ENCODE data around the gene ATN1.
"Not testable (repeated sequence)": the region's sequence is repeated elsewhere in the genome, so short reads cannot be mapped to it uniquely, and the experiment has no call there.

The ATN1 gene

GRCh38 chr12:6927379-6928021, at the start of gene ATN1:
Gene ATN1 (plus strand): TSS chr12:6927959. CDS start chr12:6934002, 6,043 bp downstream.
- peak in 1 of 2 donors; percentile 40 for DNase-seq (ENCODE audit: low read depth in 1 of 2, low spot score in 1 of 2)

DNA sequence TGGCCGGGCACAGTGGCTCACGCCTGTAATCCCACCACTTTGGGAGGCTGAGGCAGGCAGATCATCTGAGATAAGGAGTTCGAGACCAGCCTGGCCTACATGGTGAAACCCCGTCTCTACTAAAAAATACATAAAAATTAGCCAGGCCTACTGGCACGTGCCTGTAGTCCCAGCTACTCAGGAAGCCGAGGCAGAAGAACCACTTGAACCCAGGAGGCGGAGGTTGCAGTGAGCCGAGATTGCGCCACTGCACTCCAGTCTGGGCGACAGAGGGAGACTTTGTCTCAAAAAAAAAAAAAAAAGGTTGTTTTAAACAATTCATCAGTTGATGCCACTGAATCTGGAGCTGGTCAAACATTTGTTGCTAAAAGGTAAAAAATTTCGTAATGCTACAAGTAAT, 47.9 kb upstream of the ATN1 start:
- DNase-seq (ENCODE audit: low read depth in 1 of 2, low spot score in 1 of 2), result not testable (repeated sequence)

DNA sequence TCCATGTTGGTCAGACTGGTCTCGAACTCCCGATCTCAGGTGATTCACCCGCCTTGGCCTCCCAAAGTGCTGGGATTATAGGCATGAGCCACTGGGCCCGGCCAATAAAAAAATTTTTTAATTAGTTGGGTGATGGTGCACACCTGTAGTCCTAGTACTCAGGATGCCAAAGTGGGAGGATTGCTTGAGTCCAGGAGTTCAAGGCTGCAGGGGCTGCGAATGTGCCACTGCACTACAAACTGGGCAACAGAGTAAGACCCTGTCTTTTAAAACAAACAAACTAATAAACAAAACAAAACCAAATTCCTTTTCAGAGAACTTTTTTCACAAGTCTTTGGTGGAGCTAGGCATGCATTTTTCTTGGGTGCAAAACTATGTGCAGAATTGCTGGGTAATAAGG, 44.5 kb upstream of the ATN1 start:
- DNase-seq (ENCODE audit: low read depth in 1 of 2, low spot score in 1 of 2), result no peak

- DNase-seq (ENCODE audit: low read depth in 1 of 2, low spot score in 1 of 2), result no peak
These were observed 44.1 kb upstream of the ATN1 start for GRCh38 chr12:6883683-6884082.

DNA sequence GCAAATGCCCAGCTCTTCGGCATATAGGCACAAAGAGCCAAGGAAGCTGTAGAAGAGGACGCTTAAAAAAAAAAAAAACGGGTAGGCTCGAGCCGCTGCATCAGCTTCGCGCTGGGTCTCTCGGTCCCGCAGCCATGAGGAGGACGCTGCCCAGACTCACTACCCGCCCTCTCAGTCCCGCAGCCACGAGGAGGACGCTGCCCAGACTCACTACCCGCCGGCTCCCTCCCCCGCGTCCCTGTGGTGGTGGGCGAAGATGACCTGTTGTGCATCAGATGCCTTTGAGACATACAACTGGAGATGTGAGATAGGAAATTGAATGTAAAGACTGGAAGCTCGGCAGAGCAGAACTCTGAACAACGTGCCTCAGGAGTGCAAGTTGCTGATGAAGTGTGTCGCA, 43.2 kb upstream of the ATN1 start:
- DNase-seq (ENCODE audit: low read depth in 1 of 2, low spot score in 1 of 2), result no peak

GRCh38 chr12:6886206-6886999, 41.4 kb upstream of the ATN1 start:
- not testable (repeated sequence) for DNase-seq (ENCODE audit: low read depth in 1 of 2, low spot score in 1 of 2)

DNA sequence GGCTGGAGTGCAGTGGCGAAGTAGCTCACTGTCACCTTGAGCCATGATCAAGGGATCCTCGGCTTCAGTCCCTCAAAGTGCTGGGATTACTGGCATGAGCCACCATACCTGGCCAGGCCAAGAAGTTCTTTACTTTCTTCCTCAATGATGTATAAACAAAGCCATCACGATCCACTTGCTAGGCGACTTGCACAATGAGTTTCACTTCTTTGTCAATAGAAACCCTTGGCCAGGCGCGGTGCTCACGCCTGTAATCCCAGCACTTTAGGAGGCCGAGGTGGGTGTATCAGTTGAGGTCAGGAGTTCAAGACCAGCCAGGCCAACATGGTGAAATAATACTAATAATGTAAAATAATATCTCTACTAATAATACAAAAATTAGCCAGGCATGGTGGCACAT, 40.3 kb upstream of the ATN1 start:
- DNase-seq (ENCODE audit: low read depth in 1 of 2, low spot score in 1 of 2), result no peak

GRCh38 chr12:6888360-6888759, 39.4 kb upstream of the ATN1 start:
- no peak for DNase-seq (ENCODE audit: low read depth in 1 of 2, low spot score in 1 of 2)

GRCh38 chr12:6888794-6889193, 39.0 kb upstream of the ATN1 start:
- not testable (repeated sequence) for DNase-seq (ENCODE audit: low read depth in 1 of 2, low spot score in 1 of 2)

- DNase-seq (ENCODE audit: low read depth in 1 of 2, low spot score in 1 of 2), result not testable (repeated sequence)
These were observed 37.8 kb upstream of the ATN1 start for GRCh38 chr12:6889775-6890573.

- DNase-seq (ENCODE audit: low read depth in 1 of 2, low spot score in 1 of 2), result peak; percentile 99
These were observed 36.7 kb upstream of the ATN1 start for GRCh38 chr12:6890789-6891645.

GRCh38 chr12:6891646-6892001, 36.1 kb upstream of the ATN1 start:
- DNase-seq (ENCODE audit: low read depth in 1 of 2, low spot score in 1 of 2), result no peak

GRCh38 chr12:6892683-6893082, 35.1 kb upstream of the ATN1 start:
- DNase-seq (ENCODE audit: low read depth in 1 of 2, low spot score in 1 of 2), result not testable (repeated sequence)

- no peak for DNase-seq (ENCODE audit: low read depth in 1 of 2, low spot score in 1 of 2)
These were observed 33.4 kb upstream of the ATN1 start for GRCh38 chr12:6894321-6894720.

GRCh38 chr12:6896846-6897435, 30.8 kb upstream of the ATN1 start:
- no peak for DNase-seq (ENCODE audit: low read depth in 1 of 2, low spot score in 1 of 2)

- no peak for DNase-seq (ENCODE audit: low read depth in 1 of 2, low spot score in 1 of 2)
These were observed 28.3 kb upstream of the ATN1 start for GRCh38 chr12:6899427-6899826.

GRCh38 chr12:6899837-6900519, 27.8 kb upstream of the ATN1 start:
- DNase-seq (ENCODE audit: low read depth in 1 of 2, low spot score in 1 of 2), result no peak

DNA sequence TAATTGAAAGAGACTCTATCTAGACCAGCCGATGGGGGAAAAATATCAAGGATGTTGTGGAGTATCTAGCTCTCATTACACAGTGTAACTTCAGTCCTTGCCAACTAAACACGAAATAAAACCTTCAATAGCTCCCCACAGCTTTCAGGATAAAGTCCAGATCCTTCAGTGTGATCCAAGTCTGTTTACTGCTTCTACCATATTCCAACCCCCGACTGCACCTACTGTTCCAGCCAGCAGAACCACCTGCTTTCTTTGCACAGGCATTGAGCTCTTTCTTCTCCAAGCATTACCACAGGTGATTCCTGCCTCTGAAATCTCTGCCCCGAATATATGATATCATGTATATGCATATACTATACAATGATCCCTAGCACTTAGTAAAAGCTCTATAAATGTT, 25.3 kb upstream of the ATN1 start:
- DNase-seq (ENCODE audit: low read depth in 1 of 2, low spot score in 1 of 2), result no peak

DNA sequence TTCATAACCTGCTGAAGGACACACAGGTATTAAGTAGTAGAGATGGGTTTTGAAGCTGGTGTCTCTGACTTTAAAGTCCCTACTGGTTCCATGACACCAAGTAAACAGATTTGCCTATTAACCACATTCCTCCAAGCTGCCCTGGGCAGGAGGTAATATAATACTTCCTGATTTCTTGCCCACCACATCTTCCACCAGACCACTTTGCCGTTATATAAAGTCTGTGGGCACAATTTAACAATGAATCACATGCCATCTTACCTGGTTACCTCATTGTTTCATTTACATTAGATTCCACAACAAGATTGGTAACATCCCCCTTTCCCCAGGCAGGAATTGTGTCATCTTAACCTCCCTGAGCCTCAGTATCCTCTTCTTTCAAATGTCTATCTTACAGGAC, 24.0 kb upstream of the ATN1 start:
- no peak for DNase-seq (ENCODE audit: low read depth in 1 of 2, low spot score in 1 of 2)

Data from stimulated activated CD4-positive, alpha-beta T cell treated with anti-CD3 and anti-CD28 coated beads, Interleukin-15, amount 100 ng/mL, for 1 hour (primary cell).